GM23338 (cell line): ENCODE data around the gene FRAS1. TPM values are rescaled to one million over a fixed set of nuclear protein-coding genes. Genes with fewer than 3 reads are reported as not detected.

Experiments
- ATAC-seq: fragments of 200-7000 bp; cut with Tn5 transposase; 3 replicates; pipeline ENCODE4 v1.9.1; 2020
- DNase-seq: peaks from one replicate; pipeline ENCODE4 v3.0.0-alpha.2; 2015; ENCODE audit warnings: low spot score
- H2AFZ ChIP-seq: fragments of 200-600 bp; sonication (generic); 2 replicates; pipeline ENCODE4 v1.8.0; 2016; ENCODE audit warnings: antibody characterized with exemption, mild to moderate bottlenecking, moderate library complexity
- H3F3A ChIP-seq: fragments of 200-600 bp; sonication (generic); replicated peaks from 2 replicates; pipeline ENCODE4 v1.8.0; 2017; ENCODE audit warnings: antibody characterized with exemption, mixed run types, low read depth
- H3K27ac ChIP-seq: fragments of 200-600 bp; sonication (generic); 2 replicates; pipeline ENCODE4 v1.6.1; 2016; ENCODE audit warnings: low read depth
- H3K27me3 ChIP-seq: fragments of 200-600 bp; sonication (generic); 2 replicates; pipeline ENCODE4 v1.8.0; 2016; ENCODE audit warnings: mild to moderate bottlenecking, mixed run types, moderate library complexity; ENCODE audit not compliant: insufficient read depth
- H3K36me3 ChIP-seq: fragments of 200-600 bp; sonication (generic); 2 replicates; pipeline ENCODE4 v1.8.0; 2016; ENCODE audit warnings: mild to moderate bottlenecking; ENCODE audit not compliant: insufficient read depth
- H3K4me1 ChIP-seq: fragments of 200-600 bp; sonication (generic); 2 replicates; pipeline ENCODE4 v1.8.0; 2016; ENCODE audit warnings: mild to moderate bottlenecking, moderate library complexity; ENCODE audit not compliant: insufficient read depth
- H3K4me2 ChIP-seq: fragments of 200-600 bp; sonication (generic); 2 replicates; pipeline ENCODE4 v1.7.1; 2017; ENCODE audit warnings: mixed run types
- H3K4me3 ChIP-seq: fragments of 200-600 bp; sonication (generic); 2 replicates; pipeline ENCODE4 v1.6.1; 2016; ENCODE audit warnings: mixed run types
- H3K79me2 ChIP-seq: fragments of 200-600 bp; sonication (generic); replicated peaks from 2 replicates; pipeline ENCODE4 v1.8.0; 2017; ENCODE audit warnings: mild to moderate bottlenecking; ENCODE audit not compliant: insufficient read depth
- H3K9me2 ChIP-seq: fragments of 200-600 bp; sonication (generic); 2 replicates; pipeline ENCODE4 v1.8.0; 2017; ENCODE audit not compliant: insufficient read depth
- H4K20me1 ChIP-seq: fragments of 200-600 bp; sonication (generic); replicated peaks from 2 replicates; pipeline ENCODE4 v1.8.0; 2017; ENCODE audit warnings: mild to moderate bottlenecking; ENCODE audit not compliant: insufficient read depth
- H3K27ac Mint-ChIP-seq: 2 replicates; pipeline ENCODE4 v1.8.0; 2020; ENCODE audit warnings: inconsistent platforms, mild to moderate bottlenecking, moderate library complexity, mixed read lengths
- H3K27me3 Mint-ChIP-seq: 3 replicates; pipeline ENCODE4 v1.8.0; 2022; ENCODE audit warnings: low read depth, mild to moderate bottlenecking, moderate library complexity, mixed read lengths, inconsistent platforms; ENCODE audit not compliant: insufficient read depth, poor library complexity
- H3K36me3 Mint-ChIP-seq: 3 replicates; pipeline ENCODE4 v1.8.0; 2021; ENCODE audit warnings: low read depth, mild to moderate bottlenecking, inconsistent platforms, moderate library complexity, mixed read lengths
- H3K4me1 Mint-ChIP-seq: 3 replicates; pipeline ENCODE4 v1.8.0; 2020; ENCODE audit warnings: mild to moderate bottlenecking, inconsistent platforms, mixed read lengths
- H3K4me3 Mint-ChIP-seq: 3 replicates; pipeline ENCODE4 v1.8.0; 2021; ENCODE audit warnings: moderate library complexity, mild to moderate bottlenecking, inconsistent platforms, mixed read lengths
- H3K9me3 Mint-ChIP-seq: 3 replicates; pipeline ENCODE4 v1.8.0; 2020; ENCODE audit warnings: moderate library complexity, mild to moderate bottlenecking, inconsistent platforms, mixed read lengths
- CREB1 ChIP-seq: fragments of 250-450 bp; sonication (Bioruptor Pico); IDR thresholded peaks from 2 replicates; pipeline ENCODE4 v1.5.0; 2020; ENCODE audit warnings: low read depth, mild to moderate bottlenecking, moderate library complexity
- CTCF ChIP-seq, 2 experiments: fragments of 200-600 bp in 1 of 2; sonication (generic) in 1 of 2; conservative IDR thresholded peaks; 2 replicates each; pipeline versions ENCODE4 v1.5.1 to v1.6.1; 2016 to 2017; ENCODE audit warnings: antibody characterized with exemption in 2 of 2, low read depth in 2 of 2, mild to moderate bottlenecking in 2 of 2, moderate library complexity in 1 of 2
- ETS1 ChIP-seq: IDR thresholded peaks from 2 replicates; pipeline ENCODE4 v1.6.1; 2016; ENCODE audit warnings: antibody characterized with exemption
- EZH2 ChIP-seq: fragments of 200-600 bp; sonication (generic); IDR thresholded peaks from one replicate; pipeline ENCODE4 v1.8.0; 2017; ENCODE audit warnings: antibody characterized with exemption, mild to moderate bottlenecking, low read depth; ENCODE audit not compliant: unreplicated experiment
- EZH2phosphoT487 ChIP-seq: fragments of 200-600 bp; sonication (generic); IDR thresholded peaks from one replicate; pipeline ENCODE4 v1.8.1; 2018; ENCODE audit warnings: antibody characterized with exemption; ENCODE audit not compliant: unreplicated experiment
- JUNB ChIP-seq: IDR thresholded peaks from one replicate; pipeline ENCODE4 v1.6.1; 2016; ENCODE audit warnings: antibody characterized with exemption; ENCODE audit not compliant: unreplicated experiment
- NANOG ChIP-seq: IDR thresholded peaks from 2 replicates; pipeline ENCODE4 v1.6.1; 2016; ENCODE audit warnings: antibody characterized with exemption, borderline replicate concordance
- POLR2AphosphoS5 ChIP-seq: IDR thresholded peaks from 2 replicates; pipeline ENCODE4 v1.6.1; 2016; ENCODE audit warnings: antibody characterized with exemption, low read depth
- REST ChIP-seq: IDR thresholded peaks from one replicate; pipeline ENCODE4 v1.6.1; 2018; ENCODE audit warnings: antibody characterized with exemption; ENCODE audit not compliant: unreplicated experiment
- STAT1 ChIP-seq: IDR thresholded peaks from one replicate; pipeline ENCODE4 v1.6.1; 2016; ENCODE audit warnings: antibody characterized with exemption; ENCODE audit not compliant: unreplicated experiment
- ZNF114 ChIP-seq: fragments of 250-450 bp; sonication (Bioruptor Pico); IDR thresholded peaks from 2 replicates; pipeline ENCODE4 v1.5.0; 2020; ENCODE audit warnings: mild to moderate bottlenecking, moderate library complexity
- ZNF331 ChIP-seq: fragments of 250-450 bp; sonication (Bioruptor Pico); IDR thresholded peaks from 2 replicates; pipeline ENCODE4 v1.5.0; 2020; ENCODE audit warnings: low read depth, mild to moderate bottlenecking, moderate library complexity
- ZNF462 ChIP-seq: fragments of 250-450 bp; sonication (Bioruptor Pico); IDR thresholded peaks from 2 replicates; pipeline ENCODE4 v1.5.0; 2020; ENCODE audit warnings: mild to moderate bottlenecking, moderate library complexity
- polyA plus RNA-seq: library from polyadenylated mRNA; unstranded; fragments of >200 nt; fragmentation: Nextera tagmentation; extraction: Ambion mirVana; gene quantifications from 2 replicates; pipeline ENCODE4 v1.2.1, GENCODE V29; 2016
- total RNA-seq: library from RNA; depleted of rRNA; stranded (reverse); fragments of >200 nt; shearing (Covaris generic); gene quantifications from 2 replicates; pipeline ENCODE4 v1.2.3, GENCODE V29; 2014

The FRAS1 gene
- total and polyA plus RNA-seq, 2 experiments from 2014 or later: 12.4 to 108 TPM

- H3F3A ChIP-seq: no peaks in the 10 kb centered on the region
- TF ChIP-seq ETS1: no peak
- TF ChIP-seq POLR2AphosphoS5: no peak
- TF ChIP-seq EZH2phosphoT487: no peak
- TF ChIP-seq NANOG: no peak
- TF ChIP-seq ZNF462: no peak
- TF ChIP-seq JUNB: no peak
- no peak for TF ChIP-seq STAT1
- TF ChIP-seq CREB1 (CRISPR knock-in tag): no peak
- no peak for TF ChIP-seq REST
- no peak for TF ChIP-seq ZNF331 (CRISPR knock-in tag)
- no peak for TF ChIP-seq EZH2
- TF ChIP-seq CTCF (conservative IDR thresholded peaks at IDR 0.05; ENCODE audit: low read depth in 2 of 2): no peak
- TF ChIP-seq ZNF114 (CRISPR knock-in tag): no peak
- DNase-seq (no peak), ATAC-seq (no peak)
- Mint-ChIP-seq H3K27me3 (peaks cover 1% of the 10 kb centered on the region), H3K4me1 (peaks cover 35% of the 10 kb centered on the region), H3K9me3 (peaks cover 2% of the 10 kb centered on the region; the same call in 1 of the 3 replicates), H3K4me3 (no peak overlapping the region), H3K27ac (no peak overlapping the region), H3K36me3 (no peaks in the 10 kb centered on the region)
- H4K20me1 ChIP-seq: peaks cover 8% of the 10 kb centered on the region; the same call in 1 of the 2 replicates
- H3K27ac ChIP-seq: no peak overlapping the region
- H3K36me3 ChIP-seq: no peaks in the 10 kb centered on the region
- H3K4me2 ChIP-seq: no peak overlapping the region
- H3K4me3 ChIP-seq: no peak overlapping the region
- H3K4me1 ChIP-seq: peaks cover 21% of the 10 kb centered on the region
- peaks cover 13% of the 10 kb centered on the region; the same call in 1 of the 2 replicates for H3K9me2 ChIP-seq
- peaks cover 81% of the 10 kb centered on the region for H3K79me2 ChIP-seq
- H3K27me3 ChIP-seq: no peaks in the 10 kb centered on the region
- H2AFZ ChIP-seq: no peak overlapping the region
Measured at GRCh38 chr4:78214078-78214477, 157.0 kb downstream of the FRAS1 start.
